Omental fat pad (tissue), 4 donors: Measurements from ENCODE around the gene PRICKLE2. TPM values are rescaled to one million over a fixed set of nuclear protein-coding genes. Genes with fewer than 3 reads are reported as not detected.

Experiments used
- ATAC-seq: fragments of 150-250 bp; one replicate; pipeline ENCODE4 v1.9.1; 2016; ENCODE audit warnings: mild to moderate bottlenecking, moderate library complexity; ENCODE audit not compliant: low FRiP score
- DNase-seq: peaks from one replicate; pipeline ENCODE4 v3.0.0-alpha.2; 2019; ENCODE audit warnings: low spot score
- CTCF ChIP-seq, 3 donors: fragments of 450-650 bp; IDR thresholded peaks; one replicate each; pipeline ENCODE4 v1.5.1; 2016 to 2017; ENCODE audit warnings: antibody characterized with exemption in 3 of 3, mild to moderate bottlenecking in 3 of 3, moderate library complexity in 2 of 3
- total RNA-seq, 4 donors: library from RNA; depleted of rRNA; stranded (reverse); fragments of >200 nt; gene quantifications; one replicate each; pipeline ENCODE4 v1.1.0, GENCODE V29; 2016

Gene PRICKLE2
- total RNA-seq, 4 donors from 2014 or later: 56.1 to 88.4 (median 81.3) TPM

GRCh38 chr3:64160000-64160695 lies 65.1 kb downstream of the PRICKLE2 start:
- ATAC-seq (no peak), DNase-seq (no peak)
- no peak for TF ChIP-seq CTCF (IDR thresholded peaks at IDR 0.05)

GRCh38 chr3:64158334-64158733 lies 66.9 kb downstream of the PRICKLE2 start:
- no peak for TF ChIP-seq CTCF (IDR thresholded peaks at IDR 0.05)
- DNase-seq: no peak
- no peak for ATAC-seq

- ATAC-seq (no peak), DNase-seq (no peak)
- TF ChIP-seq CTCF (IDR thresholded peaks at IDR 0.05): no peak
Observed at GRCh38 chr3:64157150-64158035, 67.9 kb downstream of the PRICKLE2 start.

GRCh38 chr3:64155328-64155727 lies 69.9 kb downstream of the PRICKLE2 start:
- DNase-seq (no peak), ATAC-seq (no peak)
- no peak for TF ChIP-seq CTCF (IDR thresholded peaks at IDR 0.05)

GRCh38 chr3:64152676-64153466 lies 72.4 kb downstream of the PRICKLE2 start:
- DNase-seq (no peak), ATAC-seq (no peak)
- TF ChIP-seq CTCF (IDR thresholded peaks at IDR 0.05): no peak

- DNase-seq (no peak), ATAC-seq (no peak)
- TF ChIP-seq CTCF (IDR thresholded peaks at IDR 0.05): no peak
Observed at GRCh38 chr3:64152086-64152485, 73.2 kb downstream of the PRICKLE2 start.
